GM19438 (cell line): ENCODE measurements around the gene VWA2.
"Not testable (repeated sequence)": the region's sequence is repeated elsewhere in the genome, so short reads cannot be mapped to it uniquely, and the experiment has no call there.

Experiments
- ATAC-seq: cut with Tn5 transposase; IDR thresholded peaks from one replicate; pipeline ENCODE4 v1.9.1; 2021; ENCODE audit warnings: low read depth; ENCODE audit not compliant: unreplicated experiment

The VWA2 gene

DNA sequence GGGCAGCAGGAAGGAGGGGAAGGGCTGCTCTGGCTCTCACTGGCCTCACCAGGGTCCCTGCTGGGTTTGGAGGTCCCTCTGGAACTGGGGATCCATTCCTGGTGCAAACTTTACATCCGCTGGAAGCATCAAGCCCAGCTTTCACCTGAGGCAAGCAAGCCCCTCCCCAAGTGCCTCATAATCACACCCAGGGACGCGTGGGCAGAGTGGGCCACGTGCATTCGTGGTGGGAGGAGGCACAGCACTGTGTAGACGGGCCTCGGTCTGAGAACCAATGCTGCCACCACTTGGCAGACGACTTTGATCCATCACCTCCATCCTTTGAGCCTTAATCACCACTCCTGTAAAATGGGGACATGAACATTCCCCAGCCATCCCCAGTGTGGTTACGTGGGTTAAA lies 74.1 kb downstream of the VWA2 start:
- ATAC-seq: no peak

DNA sequence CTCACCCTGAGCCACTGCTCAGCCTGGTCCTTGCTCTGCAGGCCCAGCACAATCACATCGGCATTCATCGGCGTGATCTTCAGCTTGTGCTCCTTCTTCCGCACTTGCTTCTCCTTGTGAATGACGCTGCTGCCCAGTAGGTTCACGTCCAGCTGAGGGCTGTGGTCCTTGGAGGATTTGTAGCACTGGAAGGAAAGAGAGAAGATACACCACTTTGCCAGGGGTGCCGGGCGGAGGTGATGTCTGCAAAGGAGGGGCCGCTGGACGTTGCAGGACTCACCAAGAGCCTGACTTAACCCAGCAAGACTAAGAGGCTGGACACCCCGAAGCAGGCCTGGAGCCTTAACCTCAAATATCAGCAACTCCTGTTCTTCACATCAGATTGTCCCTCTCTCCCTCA lies 74.8 kb downstream of the VWA2 start:
- no peak for ATAC-seq

DNA sequence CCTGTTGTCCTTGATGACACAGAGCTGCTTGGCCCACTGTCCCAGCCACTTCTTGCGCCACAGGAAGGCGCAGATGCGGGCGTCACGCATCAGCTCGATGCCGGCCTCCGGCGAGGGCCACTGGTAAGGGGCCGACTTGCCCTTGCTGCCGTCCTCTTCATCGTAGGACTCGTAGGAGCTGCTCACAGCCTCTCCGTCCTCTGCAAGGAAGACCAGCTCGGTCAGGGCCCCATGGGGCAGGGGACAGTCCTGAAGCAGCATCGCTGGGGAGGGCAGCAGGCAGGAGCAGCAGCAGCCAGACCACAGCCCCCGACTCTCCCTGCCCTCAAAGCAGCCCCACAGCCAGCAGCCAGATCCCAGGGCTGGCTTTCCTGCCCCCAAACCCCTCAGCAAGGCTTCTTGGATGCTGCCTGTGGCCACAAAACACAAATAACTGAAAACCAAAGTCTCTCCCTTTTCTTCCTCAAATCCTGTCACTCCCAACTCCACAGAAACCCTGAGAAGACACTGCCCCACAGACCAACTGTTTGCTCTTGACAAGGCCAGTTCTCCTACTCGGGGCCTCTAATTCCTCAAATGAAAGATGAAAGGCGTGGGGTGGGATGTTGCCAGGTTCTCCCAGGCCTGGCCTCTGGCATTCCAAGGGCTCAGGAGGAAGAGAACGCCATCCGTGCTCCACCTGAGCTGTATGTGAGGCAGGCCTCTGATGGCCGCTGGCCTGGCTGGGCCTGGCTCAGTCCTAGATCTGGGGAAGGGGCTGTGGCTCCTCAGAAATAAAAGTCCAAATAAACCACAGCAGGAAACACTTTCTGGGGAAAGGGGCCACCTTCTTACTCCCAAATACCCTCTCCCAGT lies 76.7 kb downstream of the VWA2 start:
- no peak for ATAC-seq

DNA sequence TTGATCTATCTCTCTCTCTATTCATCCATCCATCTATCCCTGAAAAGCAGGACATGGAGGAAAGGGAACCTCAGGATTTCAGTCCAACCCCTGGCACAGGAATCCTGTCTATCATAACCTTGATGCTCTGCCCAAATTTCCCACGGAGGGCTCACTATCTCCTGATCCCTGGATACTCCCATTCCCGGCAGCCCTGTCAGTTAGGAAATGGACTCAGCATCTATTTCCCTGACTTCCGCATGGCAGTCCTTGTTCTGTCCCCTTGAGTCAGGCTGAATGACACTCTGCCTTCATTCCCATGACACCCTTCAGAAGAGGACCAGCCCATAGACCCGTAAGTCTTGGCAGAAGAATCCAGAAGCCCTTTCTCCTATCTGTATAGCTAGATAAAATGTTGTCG lies 77.7 kb downstream of the VWA2 start:
- ATAC-seq: no peak

DNA sequence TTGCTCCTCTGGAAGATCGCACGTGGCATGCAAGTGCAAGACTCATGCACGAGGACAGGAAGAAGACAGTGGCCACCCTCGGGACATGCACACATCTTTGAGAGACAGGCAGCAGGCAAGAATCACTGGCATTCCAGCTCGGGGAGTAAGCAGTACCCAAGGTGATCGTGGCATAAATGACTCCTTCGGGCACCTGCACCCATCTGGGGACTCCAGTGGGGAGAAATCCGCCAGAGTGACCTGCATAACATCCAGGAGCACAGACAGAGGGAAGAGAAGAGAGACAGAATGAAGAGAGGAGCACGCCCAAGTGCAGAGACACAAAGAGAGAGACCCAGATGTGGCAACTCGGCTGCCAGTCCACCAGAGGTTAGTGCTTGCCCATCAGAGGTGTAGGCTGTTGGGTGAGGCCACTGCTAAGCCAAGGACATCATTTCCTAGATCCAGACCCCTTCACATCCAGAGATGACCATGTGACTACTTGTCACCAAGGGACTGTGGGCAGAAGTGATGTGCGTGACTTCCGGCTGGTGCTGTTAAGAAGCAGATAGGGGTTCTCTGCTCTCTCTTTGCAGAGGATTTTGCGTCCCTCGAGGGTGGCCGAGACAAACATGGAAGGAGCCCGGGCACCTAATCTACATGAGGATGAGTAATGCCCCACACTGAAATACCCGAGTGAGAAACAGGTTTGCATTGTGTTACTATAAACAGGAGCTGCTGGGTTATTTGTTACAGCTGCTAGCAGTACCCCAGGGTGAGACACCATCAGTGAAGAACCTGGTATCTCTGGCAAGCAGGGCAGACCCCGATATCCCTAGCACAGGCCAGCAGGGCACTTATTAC lies 80.6 kb downstream of the VWA2 start:
- no peak for ATAC-seq

DNA sequence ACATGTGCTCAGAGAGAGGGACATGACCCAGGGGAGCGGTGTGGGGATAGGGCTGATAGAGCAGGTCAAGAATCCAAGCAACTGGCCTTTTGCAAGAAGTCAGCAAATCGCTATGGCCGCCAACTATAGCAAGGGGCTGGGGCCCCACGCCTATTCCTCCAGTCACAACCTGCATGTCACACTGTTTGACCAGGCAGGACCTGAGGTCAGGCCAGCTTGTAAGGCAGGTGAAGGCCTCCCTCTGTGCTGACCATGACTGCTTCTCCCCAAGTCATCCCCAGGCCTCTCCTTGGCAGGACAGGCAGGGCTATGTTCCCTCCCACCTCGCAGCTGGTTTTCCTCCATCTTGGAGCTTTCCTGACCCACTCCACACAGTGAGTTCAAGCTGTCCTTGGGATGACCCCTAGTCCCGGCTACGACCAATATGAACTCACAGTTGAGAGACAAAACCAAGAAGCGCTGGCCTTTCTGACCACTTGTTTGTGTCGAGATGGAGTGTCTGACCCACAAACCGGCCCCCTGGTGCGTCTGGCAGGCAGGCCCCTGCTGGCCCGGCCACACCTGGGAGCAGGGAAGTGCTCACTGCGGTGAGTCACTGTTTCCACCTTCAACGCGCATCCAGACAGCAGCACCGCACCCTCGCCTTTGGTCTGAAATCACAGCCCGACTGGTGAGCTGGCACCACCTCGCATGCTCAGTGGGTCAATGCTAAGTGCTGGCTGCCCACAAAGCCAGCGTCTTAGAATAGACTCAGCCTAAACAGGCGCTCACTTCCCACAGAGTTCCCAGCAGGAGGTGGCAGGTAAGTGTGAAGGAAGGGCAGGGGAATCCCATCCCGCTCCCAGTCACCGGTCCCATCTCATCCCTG lies 81.4 kb downstream of the VWA2 start:
- ATAC-seq: no peak

DNA sequence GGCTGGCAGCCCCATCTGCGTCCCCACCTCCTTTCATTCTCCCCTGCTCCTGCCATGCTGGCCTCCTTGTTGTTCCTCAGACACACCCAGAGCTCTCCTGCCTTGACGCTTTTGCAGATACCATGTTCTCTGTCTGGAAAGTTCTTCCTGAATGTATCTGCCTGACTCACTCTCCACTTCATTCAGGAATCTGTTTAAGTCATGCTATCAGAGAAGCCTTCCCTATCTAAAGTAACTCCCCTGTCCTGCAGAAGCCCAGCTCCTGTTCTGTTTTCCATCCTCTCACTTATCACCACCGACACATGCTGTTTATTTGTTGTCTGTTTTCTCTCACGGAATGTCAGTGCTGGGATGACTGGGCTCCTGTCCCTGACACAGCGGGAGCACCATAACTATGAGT lies 83.3 kb downstream of the VWA2 start:
- ATAC-seq: no peak

DNA sequence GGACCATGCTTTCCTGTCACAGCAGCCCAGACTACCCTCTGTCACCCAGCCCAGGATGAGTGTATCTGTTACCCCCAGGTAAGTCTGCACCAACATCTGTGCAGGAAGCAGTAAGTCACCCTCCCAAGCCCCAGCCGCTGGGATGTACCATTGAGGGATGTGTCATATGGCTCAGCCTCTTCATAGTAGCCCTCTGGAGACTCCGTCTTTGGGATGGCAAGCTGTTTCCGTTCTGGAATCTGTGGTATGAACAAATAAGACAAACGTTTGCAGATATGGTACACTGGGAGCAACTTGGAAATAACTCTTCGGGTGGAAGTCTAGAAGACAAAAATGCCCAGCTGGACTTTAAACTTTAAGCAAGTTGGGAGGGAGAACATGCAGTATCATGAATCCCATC lies 84.0 kb downstream of the VWA2 start:
- no peak for ATAC-seq

DNA sequence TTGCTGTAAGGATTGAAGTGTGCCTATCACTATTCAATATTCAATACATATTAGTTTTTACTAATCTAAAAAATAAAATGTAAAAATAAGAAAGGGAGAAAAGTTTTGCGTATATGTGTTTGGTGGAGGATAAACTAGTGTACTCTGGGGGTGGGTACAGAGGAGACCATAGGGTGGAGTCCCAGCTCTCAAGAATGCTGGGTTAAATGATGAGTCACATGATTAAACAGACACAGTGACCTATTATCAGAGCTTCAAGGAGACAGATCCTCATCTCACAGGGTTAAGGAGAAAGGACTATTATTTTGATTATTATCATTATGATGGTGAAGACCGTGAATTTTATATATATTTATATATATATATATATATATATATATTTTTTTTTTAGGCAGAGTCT lies 87.7 kb downstream of the VWA2 start:
- ATAC-seq: no peak

DNA sequence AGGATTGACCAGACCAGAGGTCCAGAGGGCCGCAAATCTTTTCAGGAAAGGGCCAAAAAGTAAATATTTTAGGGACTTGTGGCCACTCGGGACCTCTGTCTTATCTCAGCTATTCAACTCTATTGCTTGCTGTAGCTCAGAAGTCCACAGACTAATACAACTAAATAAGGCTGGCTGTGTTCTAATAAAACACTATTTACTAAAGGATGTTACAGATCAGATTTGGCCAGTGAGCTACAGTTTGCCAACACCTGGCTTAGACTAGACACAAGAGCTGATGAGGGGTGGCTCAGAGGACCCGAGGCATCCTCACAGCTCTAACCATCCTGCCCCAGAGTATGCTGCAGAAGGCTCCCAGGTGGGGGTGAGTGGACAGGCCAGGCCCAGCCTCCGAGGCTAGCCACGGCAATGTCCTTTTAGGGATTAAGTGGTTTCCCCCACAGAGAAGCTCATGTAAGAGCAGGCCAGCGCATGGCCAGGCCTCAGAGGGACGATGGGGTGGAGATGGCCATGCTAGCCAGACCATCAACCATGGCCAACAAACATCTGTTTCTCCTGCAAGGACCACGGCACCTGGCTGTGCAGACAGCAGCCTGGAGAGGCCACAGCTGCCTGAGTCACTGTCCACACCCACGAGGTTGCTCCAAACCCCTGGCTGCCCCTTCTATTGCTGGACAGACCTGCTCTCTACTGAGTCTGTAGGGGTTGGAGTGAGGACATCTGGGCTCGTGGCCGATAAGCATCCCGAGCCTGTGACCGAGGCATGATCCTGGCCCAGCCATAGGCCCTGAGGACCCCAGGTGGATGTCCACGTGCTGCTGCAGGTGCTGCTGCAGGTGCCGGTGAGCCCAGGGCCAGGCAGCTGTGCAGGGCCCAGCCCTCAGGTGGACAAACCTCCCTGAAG lies 88.7 kb downstream of the VWA2 start:
- no peak for ATAC-seq

DNA sequence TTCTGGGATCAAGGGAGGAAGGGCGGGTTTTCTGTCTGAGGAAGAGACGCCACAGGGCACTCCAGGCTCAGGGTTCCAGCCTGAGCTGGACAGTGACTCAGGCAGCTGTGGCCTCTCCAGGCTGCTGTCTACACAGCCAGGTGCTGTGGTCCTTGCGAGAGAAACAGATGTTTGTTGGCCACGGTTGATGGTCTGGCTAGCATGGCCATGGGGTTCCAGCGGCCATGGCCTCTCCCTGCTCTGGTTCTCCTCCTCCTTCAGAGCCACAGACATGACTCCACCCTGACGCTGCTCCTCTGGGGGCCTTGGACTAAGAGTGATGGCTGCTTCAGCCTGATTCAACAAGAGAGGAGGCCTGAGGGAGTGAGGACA lies 89.4 kb downstream of the VWA2 start:
- no peak for ATAC-seq

DNA sequence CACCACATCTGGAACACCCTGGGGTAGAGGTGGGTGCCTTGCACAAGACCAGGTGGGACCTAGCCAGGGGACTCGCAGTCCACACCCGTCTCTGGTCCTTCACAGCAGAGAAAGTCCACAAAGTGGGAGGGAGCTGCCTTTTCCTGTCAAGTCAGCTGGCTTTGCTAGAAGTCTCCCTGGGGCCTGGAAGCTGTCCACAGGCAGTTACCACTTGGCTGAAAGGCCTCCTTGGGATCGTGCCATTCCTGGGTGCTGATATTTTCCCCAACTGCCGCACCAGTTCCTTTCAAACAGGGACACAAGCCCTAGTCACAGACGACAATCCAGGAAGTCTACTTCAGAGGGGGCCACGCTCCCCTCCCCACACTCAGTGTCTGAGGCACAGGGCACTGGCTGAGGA lies 89.8 kb downstream of the VWA2 start:
- no peak for ATAC-seq

DNA sequence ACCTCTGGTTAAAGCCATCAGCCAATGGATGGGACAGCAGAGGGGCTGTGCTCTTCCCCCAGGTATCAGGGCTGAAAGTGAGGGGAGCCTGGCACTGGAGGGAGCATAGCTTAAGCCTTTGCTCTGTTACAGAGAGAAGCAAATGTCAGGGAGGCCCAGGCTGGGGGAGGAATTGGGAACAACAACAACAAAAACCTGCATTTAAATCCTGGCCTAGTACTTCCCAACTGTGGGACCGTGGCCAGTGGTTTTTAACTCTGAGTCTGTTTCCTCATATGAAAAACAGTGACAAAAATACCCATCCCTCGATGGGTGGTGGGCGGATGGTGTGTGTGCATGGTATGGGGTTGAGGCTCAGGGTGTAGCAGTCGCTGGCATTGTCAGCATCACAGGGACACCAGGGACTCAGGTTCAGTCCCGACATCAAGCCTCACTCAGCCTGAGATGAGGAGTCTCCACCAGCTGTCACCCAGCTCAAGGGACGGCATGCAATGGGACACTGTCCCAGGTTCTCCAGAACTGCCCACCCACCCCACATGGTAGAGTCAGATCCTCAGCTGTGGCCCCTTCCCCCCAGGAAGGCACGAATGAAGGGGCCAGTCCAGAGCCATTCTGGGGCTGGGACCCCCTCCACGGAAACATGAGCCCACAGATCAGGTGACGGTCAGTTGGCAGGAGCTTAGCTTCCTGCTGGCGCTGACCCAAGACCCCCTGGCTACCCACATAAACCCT lies 90.7 kb downstream of the VWA2 start:
- ATAC-seq: no peak

DNA sequence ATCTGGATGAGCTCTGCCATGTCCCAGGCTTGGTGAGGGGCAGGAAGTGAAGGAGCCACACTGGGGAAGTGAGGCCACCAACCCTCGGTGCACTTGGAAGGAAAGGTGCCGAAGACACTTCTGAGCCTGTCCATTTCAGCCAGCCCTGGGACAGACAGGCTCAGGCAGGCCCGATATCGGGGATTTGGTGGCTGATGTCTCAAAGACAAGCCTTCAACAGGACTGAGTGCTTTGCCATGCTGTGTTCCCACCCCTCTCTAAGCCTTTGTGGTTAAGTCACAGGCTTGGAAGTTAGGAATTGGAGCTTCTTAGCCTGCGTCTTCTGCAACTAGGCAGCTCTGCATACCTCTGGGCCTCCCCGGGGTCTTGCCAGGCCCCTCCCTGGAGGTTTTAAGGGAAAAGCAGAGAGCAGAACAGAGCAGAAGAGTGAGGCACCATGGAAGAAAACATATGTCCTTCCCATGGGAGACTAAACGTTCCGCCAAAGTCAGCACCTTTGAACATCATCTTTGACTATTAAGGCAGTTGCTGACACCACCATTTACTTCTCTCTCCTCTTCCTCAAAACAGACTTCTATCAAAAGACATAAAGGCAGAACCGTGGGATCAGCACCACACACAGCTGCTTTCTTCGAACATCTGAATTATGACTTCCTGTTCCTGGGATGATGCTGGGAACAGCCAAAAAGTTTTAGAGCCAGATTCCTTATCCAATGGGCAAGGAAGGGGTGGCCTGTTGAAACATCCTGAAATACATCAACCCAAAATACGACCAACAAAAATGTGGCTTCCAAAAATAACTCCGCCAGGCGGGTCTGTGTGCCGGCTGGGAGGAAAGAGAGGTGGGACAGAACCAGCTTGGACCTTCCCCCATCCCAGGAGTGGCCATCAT lies 93.5 kb downstream of the VWA2 start:
- no peak for ATAC-seq

DNA sequence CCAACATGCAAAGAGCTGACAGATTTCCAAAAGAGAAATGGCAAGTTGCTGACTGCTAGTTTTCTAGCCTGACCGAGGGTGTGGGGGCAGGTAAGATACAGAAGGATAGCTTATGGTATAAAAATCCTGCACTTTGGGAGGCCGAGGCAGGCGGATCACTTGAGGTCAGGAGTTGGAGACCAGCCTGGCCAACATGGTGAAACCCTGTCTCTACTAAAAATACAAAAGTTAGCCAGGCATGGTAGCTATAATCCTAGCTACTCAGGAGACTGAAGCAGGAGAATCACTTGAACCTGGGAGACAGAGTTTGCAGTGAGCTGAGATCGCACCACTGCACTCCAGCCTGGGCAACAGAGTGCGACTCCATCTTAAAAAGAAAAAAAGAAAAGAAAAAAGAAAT lies 94.4 kb downstream of the VWA2 start:
- not testable (repeated sequence) for ATAC-seq

DNA sequence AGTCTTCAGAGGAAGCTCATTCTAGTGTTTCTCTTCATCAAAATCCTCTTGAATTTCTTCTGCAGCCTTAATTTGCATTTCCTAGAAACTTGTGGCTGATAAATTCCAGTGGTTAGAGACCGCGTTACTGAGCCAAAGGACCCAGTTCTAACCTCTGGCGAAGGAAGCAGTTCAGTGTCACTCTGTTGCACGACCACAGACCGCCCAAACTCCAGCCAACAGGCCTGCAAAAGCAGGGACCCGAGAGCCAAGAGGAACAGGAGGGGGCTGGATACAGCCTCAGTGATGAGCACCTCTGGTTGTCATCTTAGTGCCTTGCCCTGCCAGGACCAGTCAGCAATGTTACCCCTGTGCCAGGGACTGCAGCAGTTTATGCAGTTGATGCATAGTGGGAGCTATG lies 95.2 kb downstream of the VWA2 start:
- ATAC-seq: no peak

DNA sequence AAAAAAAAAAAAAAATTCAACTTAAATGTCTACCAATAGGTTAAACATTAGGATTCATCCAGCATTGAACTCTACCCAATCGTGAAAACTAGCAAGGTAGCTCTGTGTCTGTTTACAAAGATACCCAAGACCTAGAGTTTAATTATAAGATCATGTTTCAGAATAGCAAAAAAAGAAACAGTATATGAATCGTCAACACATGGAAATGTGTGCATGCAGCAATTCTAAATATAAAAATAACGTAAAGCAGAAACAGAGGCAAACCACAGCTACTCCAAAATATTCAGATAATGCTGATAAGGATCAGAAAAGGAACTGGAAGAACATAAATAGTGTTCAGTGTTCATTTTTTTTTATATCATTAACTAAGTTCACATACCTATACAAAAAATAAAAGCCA lies 96.6 kb downstream of the VWA2 start:
- ATAC-seq: no peak

DNA sequence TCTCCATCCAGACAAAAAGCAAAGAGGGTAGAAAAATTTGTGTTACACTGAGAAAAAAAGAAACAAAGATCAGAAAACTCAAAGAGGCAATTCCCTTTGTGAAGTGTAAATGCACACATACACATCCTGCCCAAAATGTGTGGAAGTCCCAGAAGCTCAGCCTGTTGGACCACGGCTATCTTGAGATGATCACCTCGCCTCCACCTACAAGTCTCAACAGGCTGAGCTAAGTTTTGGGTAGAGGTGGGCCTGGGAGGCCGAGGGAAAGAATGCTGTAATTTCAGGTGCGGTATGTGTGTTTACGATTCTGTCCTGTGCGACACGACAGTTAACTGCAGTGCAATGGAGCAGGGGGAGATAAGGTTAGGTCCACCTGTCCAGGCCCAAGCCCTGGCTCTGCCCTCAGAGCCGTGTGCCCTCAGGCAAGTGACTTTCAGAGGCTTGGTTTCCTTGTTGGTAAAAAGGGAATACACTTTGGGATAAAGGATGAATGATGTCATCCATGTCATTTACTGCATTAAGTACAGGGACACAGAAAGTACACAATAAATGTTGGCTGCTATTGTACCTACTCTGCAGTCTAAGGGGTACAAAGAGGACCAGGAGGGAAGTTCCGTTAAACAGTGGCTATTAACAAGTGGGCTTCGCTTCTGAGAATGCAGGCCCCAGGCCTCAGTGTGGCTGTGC lies 97.9 kb downstream of the VWA2 start:
- ATAC-seq: no peak
